Ishikawa (cell line): ENCODE data around the gene ABCC1.

Experiments used
- EGR1 ChIP-seq: IDR thresholded peaks from 2 replicates; pipeline ENCODE4 v1.6.1; 2012
- EP300 ChIP-seq: IDR thresholded peaks from 2 replicates; pipeline ENCODE4 v1.6.1; 2012; ENCODE audit warnings: borderline replicate concordance
- FOXM1 ChIP-seq: IDR thresholded peaks from 2 replicates; pipeline ENCODE4 v1.6.1; 2012; ENCODE audit warnings: low read depth, borderline replicate concordance
- MAX ChIP-seq: IDR thresholded peaks from 2 replicates; pipeline ENCODE4 v1.6.1; 2012
- NFIC ChIP-seq: IDR thresholded peaks from 2 replicates; pipeline ENCODE4 v1.6.1; 2012
- RAD21 ChIP-seq: IDR thresholded peaks from 2 replicates; pipeline ENCODE4 v1.6.1; 2012; ENCODE audit warnings: low read depth
- REST ChIP-seq: IDR thresholded peaks from 2 replicates; pipeline ENCODE4 v1.6.1; 2012; ENCODE audit warnings: low read depth, mild to moderate bottlenecking
- TAF1 ChIP-seq: IDR thresholded peaks from 2 replicates; pipeline ENCODE4 v1.6.1; 2012; ENCODE audit warnings: low read depth, mild to moderate bottlenecking

- TF ChIP-seq NFIC, result no peak
- TF ChIP-seq MAX, result no peak
- TF ChIP-seq REST, result no peak
- TF ChIP-seq RAD21, result no peak
- no peak for TF ChIP-seq EGR1
- TF ChIP-seq EP300, result no peak
- TF ChIP-seq FOXM1, result no peak
- TF ChIP-seq TAF1, result no peak
These were observed 15.6 kb upstream of the ABCC1 start for GRCh38 chr16:15933781-15934180.
